Measurements from ENCODE around the gene TLE2.
A peak's percentile ranks its signal among the peaks of the same experiment; 100 is the strongest.

The TLE2 gene

DNA sequence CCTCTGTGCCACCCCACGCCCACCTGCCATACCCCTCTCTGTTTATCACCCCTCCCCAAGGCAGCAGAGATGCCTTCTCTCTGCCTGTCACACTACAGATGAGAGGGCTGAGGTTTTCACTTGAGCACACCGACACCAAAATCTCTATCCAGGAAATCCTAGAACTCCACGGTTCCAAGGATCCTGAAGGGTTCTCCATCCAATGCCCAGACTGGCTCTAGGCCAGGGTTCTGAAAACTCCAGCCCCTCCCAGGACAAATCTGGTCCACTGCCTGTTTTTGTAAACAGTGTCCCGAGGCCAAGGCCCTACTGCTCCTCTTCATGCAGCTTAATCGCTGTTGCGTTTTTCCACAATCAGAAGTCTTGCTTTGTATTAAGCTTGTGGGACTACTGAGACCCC lies 20.1 kb downstream of the TLE2 start:
- no peaks in the 10 kb centered on the region for H3K9me3 ChIP-seq (ENCODE audit: control insufficient read depth, low read length)
- no peaks in the 10 kb centered on the region for H3K79me1 ChIP-seq (replicated peaks; ENCODE audit: low read length, poor library complexity, severe bottlenecking)
- H3K27me3 ChIP-seq (ENCODE audit: control insufficient read depth in 1 of 2, insufficient read depth in 1 of 2, low read length in 2 of 2), result peaks cover 13 to 21% of the 10 kb centered on the region in 2 experiments
- H2BK5ac ChIP-seq (ENCODE audit: low read depth, low read length, poor library complexity, severe bottlenecking), result no peak overlapping the region
- no peak overlapping the region for H2AK5ac ChIP-seq (ENCODE audit: low read length, severe bottlenecking)
- H3K9ac ChIP-seq (ENCODE audit: low read length), result no peak overlapping the region
- 84% methylated on average over 6 of the region's 6 CpGs for WGBS
- no peak overlapping the region for H3K4me2 ChIP-seq (ENCODE audit: low read length, poor library complexity, severe bottlenecking)
- H3K4me3 ChIP-seq (ENCODE audit: insufficient read depth in 1 of 2, low read depth in 1 of 2, low read length in 2 of 2), result no peak overlapping the region
- H3K27ac ChIP-seq (ENCODE audit: low read length, poor library complexity, severe bottlenecking), result no peak overlapping the region
- no peak overlapping the region for H3K23ac ChIP-seq (ENCODE audit: low read length in 2 of 2)
- no peak overlapping the region for H2BK12ac ChIP-seq (ENCODE audit: low read length in 2 of 2)
- no peak overlapping the region for H4K91ac ChIP-seq (ENCODE audit: low read length)
- peaks cover 0 to 8% of the 10 kb centered on the region in 2 experiments for H3K36me3 ChIP-seq (ENCODE audit: control insufficient read depth in 1 of 2, insufficient read depth in 2 of 2, low read depth in 1 of 2, low read length in 2 of 2)
- H3K18ac ChIP-seq (ENCODE audit: low read depth in 1 of 2, low read length in 2 of 2), result no peak overlapping the region
- no peak for DNase-seq
- no peak overlapping the region for H4K8ac ChIP-seq (ENCODE audit: low read length)
- H3K4ac ChIP-seq (ENCODE audit: low read depth in 1 of 2, low read length in 2 of 2), result no peak overlapping the region
- no peak overlapping the region for H3K14ac ChIP-seq (ENCODE audit: low read length in 2 of 2)
- H3K4me1 ChIP-seq (ENCODE audit: control insufficient read depth, insufficient read depth, low read depth, low read length), result peaks cover 3% of the 10 kb centered on the region
- no peak overlapping the region for H2AFZ ChIP-seq (ENCODE audit: low read depth, low read length)
- H2BK15ac ChIP-seq (ENCODE audit: low read depth, poor library complexity, severe bottlenecking), result no peak overlapping the region
- H2BK120ac ChIP-seq (ENCODE audit: low read depth, low read length), result no peak overlapping the region

DNA sequence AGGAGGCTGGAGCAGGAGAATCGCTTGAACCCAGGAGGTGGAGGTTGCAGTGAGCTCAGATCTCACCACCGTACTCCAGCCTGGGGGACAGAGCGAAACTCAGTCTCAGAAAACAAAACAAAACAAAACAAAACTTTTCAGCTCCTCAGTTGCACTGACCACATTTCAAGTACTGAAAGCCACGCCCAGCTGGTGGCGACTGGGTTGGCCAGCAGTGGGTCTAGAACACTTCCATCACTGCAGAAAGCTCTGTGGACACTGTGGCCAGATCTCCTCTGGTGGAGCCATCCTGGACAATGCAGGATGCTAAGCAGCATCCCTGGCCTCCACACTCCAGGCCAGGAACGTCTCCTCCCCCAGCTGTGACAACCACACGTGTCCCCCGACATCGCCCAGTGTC lies 21.1 kb downstream of the TLE2 start:
- Histone ChIP-seq H3K9ac (ENCODE audit: low read length) (no peak overlapping the region), H2BK15ac (ENCODE audit: low read depth, poor library complexity, severe bottlenecking) (no peak overlapping the region), H2BK5ac (ENCODE audit: low read depth, low read length, poor library complexity, severe bottlenecking) (no peak overlapping the region), H3K27me3 (ENCODE audit: control insufficient read depth in 1 of 2, insufficient read depth in 1 of 2, low read length in 2 of 2) (peaks cover 13 to 21% of the 10 kb centered on the region in 2 experiments), H3K27ac (ENCODE audit: low read length, poor library complexity, severe bottlenecking) (no peak overlapping the region), H3K4ac (ENCODE audit: low read depth in 1 of 2, low read length in 2 of 2) (no peak overlapping the region), H3K14ac (ENCODE audit: low read length in 2 of 2) (no peak overlapping the region), H3K18ac (ENCODE audit: low read depth in 1 of 2, low read length in 2 of 2) (no peak overlapping the region), H3K4me3 (ENCODE audit: insufficient read depth in 1 of 2, low read depth in 1 of 2, low read length in 2 of 2) (no peak overlapping the region), H3K36me3 (ENCODE audit: control insufficient read depth in 1 of 2, insufficient read depth in 2 of 2, low read depth in 1 of 2, low read length in 2 of 2) (peaks cover 0 to 8% of the 10 kb centered on the region in 2 experiments), H3K4me2 (ENCODE audit: low read length, poor library complexity, severe bottlenecking) (no peak overlapping the region), H4K8ac (ENCODE audit: low read length) (no peak overlapping the region), H4K91ac (ENCODE audit: low read length) (no peak overlapping the region), H3K4me1 (ENCODE audit: control insufficient read depth, insufficient read depth, low read depth, low read length) (no peaks in the 10 kb centered on the region), H3K9me3 (ENCODE audit: control insufficient read depth, low read length) (no peaks in the 10 kb centered on the region), H2BK12ac (ENCODE audit: low read length in 2 of 2) (no peak overlapping the region), H2BK120ac (ENCODE audit: low read depth, low read length) (no peak overlapping the region), H3K79me1 (replicated peaks; ENCODE audit: low read length, poor library complexity, severe bottlenecking) (no peaks in the 10 kb centered on the region), H2AK5ac (ENCODE audit: low read length, severe bottlenecking) (no peak overlapping the region), H3K23ac (ENCODE audit: low read length in 2 of 2) (no peak overlapping the region), H2AFZ (ENCODE audit: low read depth, low read length) (peak overlapping the region; percentile 5)
- 85% methylated on average over 5 of the region's 9 CpGs for WGBS
- no peak for DNase-seq

DNA sequence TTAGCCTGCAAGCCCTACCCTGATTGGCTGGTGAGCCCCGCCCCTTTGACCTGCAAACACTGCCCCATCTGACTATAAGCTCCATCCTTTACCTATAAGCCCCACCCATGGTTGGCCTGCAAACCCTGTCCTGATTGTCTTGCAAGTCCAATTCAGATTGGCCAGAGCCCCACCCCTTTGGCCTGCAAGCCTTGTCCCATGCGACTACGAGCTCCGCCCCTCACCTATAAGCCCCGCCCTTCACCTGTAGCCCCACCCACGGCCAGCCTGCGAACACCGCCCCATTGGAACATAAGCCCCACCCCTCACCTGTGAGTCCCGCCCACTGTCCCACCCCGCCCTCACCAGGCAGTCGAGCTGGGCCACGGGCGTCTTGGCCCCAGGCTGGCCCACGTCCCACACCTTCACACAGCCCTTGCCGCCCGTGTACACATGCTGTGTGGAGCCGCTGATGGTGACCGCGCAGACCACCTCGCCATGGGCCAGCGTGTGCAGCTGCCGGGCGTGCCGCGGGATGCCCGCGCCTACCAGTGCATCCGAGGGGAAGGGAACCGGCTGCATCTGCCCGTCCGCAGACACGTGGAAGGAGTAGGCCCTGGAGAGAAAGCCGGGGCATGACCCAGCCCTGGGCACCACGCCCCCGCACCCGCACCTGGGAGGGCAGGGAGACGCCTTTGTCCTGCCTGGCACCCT lies 22.9 kb downstream of the TLE2 start:
- peak overlapping the region in 1 of 2 experiments; percentile 10 for H3K4me3 ChIP-seq (ENCODE audit: insufficient read depth in 1 of 2, low read depth in 1 of 2, low read length in 2 of 2)
- H3K9me3 ChIP-seq (ENCODE audit: control insufficient read depth, low read length), result no peaks in the 10 kb centered on the region
- no peak overlapping the region for H2BK12ac ChIP-seq (ENCODE audit: low read length in 2 of 2)
- H3K4me2 ChIP-seq (ENCODE audit: low read length, poor library complexity, severe bottlenecking), result no peak overlapping the region
- H3K9ac ChIP-seq (ENCODE audit: low read length), result no peak overlapping the region
- no peak overlapping the region for H3K23ac ChIP-seq (ENCODE audit: low read length in 2 of 2)
- peaks cover 7 to 17% of the 10 kb centered on the region in 2 experiments for H3K27me3 ChIP-seq (ENCODE audit: control insufficient read depth in 1 of 2, insufficient read depth in 1 of 2, low read length in 2 of 2)
- peaks cover 0 to 8% of the 10 kb centered on the region in 2 experiments for H3K36me3 ChIP-seq (ENCODE audit: control insufficient read depth in 1 of 2, insufficient read depth in 2 of 2, low read depth in 1 of 2, low read length in 2 of 2)
- H4K91ac ChIP-seq (ENCODE audit: low read length), result no peak overlapping the region
- no peak overlapping the region for H2BK15ac ChIP-seq (ENCODE audit: low read depth, poor library complexity, severe bottlenecking)
- H2AFZ ChIP-seq (ENCODE audit: low read depth, low read length), result no peak overlapping the region
- 81% methylated on average over 37 of the region's 37 CpGs for WGBS
- no peak for DNase-seq
- no peak overlapping the region for H4K8ac ChIP-seq (ENCODE audit: low read length)
- H3K27ac ChIP-seq (ENCODE audit: low read length, poor library complexity, severe bottlenecking), result no peak overlapping the region
- H3K4ac ChIP-seq (ENCODE audit: low read depth in 1 of 2, low read length in 2 of 2), result no peak overlapping the region
- no peaks in the 10 kb centered on the region for H3K79me1 ChIP-seq (replicated peaks; ENCODE audit: low read length, poor library complexity, severe bottlenecking)
- H3K14ac ChIP-seq (ENCODE audit: low read length in 2 of 2), result no peak overlapping the region
- H2BK5ac ChIP-seq (ENCODE audit: low read depth, low read length, poor library complexity, severe bottlenecking), result no peak overlapping the region
- H3K18ac ChIP-seq (ENCODE audit: low read depth in 1 of 2, low read length in 2 of 2), result no peak overlapping the region
- H2AK5ac ChIP-seq (ENCODE audit: low read length, severe bottlenecking), result no peak overlapping the region
- H2BK120ac ChIP-seq (ENCODE audit: low read depth, low read length), result no peak overlapping the region
- no peaks in the 10 kb centered on the region for H3K4me1 ChIP-seq (ENCODE audit: control insufficient read depth, insufficient read depth, low read depth, low read length)

DNA sequence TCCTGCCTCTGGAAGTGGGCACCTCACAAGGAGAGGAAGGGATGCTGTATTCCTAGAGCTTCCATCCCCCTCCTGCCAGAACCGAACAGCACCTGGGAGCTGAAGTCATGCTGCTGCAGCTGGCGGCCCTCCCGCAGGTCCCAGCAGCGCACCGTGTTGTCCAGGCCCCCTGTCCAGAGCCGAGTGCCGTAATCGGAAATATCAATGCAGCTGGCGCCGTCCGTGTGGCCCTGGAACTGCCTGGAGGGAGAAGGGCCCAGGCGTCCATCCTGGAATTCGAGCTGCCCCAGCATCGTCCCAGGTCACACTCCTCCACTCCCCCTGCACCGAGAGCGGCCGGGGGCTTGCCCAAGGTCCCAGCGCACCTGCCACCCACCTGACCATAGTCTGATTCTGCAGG lies 23.7 kb downstream of the TLE2 start:
- no peak overlapping the region for H2AFZ ChIP-seq (ENCODE audit: low read depth, low read length)
- H4K91ac ChIP-seq (ENCODE audit: low read length), result no peak overlapping the region
- H2BK5ac ChIP-seq (ENCODE audit: low read depth, low read length, poor library complexity, severe bottlenecking), result no peak overlapping the region
- no peak overlapping the region for H3K18ac ChIP-seq (ENCODE audit: low read depth in 1 of 2, low read length in 2 of 2)
- peak overlapping the region; percentile 19 for H4K8ac ChIP-seq (ENCODE audit: low read length)
- no peak overlapping the region for H2BK120ac ChIP-seq (ENCODE audit: low read depth, low read length)
- peaks cover 0 to 8% of the 10 kb centered on the region in 2 experiments for H3K36me3 ChIP-seq (ENCODE audit: control insufficient read depth in 1 of 2, insufficient read depth in 2 of 2, low read depth in 1 of 2, low read length in 2 of 2)
- H3K9ac ChIP-seq (ENCODE audit: low read length), result no peak overlapping the region
- no peak overlapping the region for H2AK5ac ChIP-seq (ENCODE audit: low read length, severe bottlenecking)
- peaks cover 7 to 17% of the 10 kb centered on the region in 2 experiments for H3K27me3 ChIP-seq (ENCODE audit: control insufficient read depth in 1 of 2, insufficient read depth in 1 of 2, low read length in 2 of 2)
- H3K14ac ChIP-seq (ENCODE audit: low read length in 2 of 2), result no peak overlapping the region
- DNase-seq, result no peak
- no peaks in the 10 kb centered on the region for H3K4me1 ChIP-seq (ENCODE audit: control insufficient read depth, insufficient read depth, low read depth, low read length)
- H3K79me1 ChIP-seq (replicated peaks; ENCODE audit: low read length, poor library complexity, severe bottlenecking), result no peaks in the 10 kb centered on the region
- no peak overlapping the region for H3K4me2 ChIP-seq (ENCODE audit: low read length, poor library complexity, severe bottlenecking)
- H3K4ac ChIP-seq (ENCODE audit: low read depth in 1 of 2, low read length in 2 of 2), result no peak overlapping the region
- H3K4me3 ChIP-seq (ENCODE audit: insufficient read depth in 1 of 2, low read depth in 1 of 2, low read length in 2 of 2), result no peak overlapping the region
- no peak overlapping the region for H2BK15ac ChIP-seq (ENCODE audit: low read depth, poor library complexity, severe bottlenecking)
- no peak overlapping the region for H2BK12ac ChIP-seq (ENCODE audit: low read length in 2 of 2)
- no peak overlapping the region for H3K23ac ChIP-seq (ENCODE audit: low read length in 2 of 2)
- no peaks in the 10 kb centered on the region for H3K9me3 ChIP-seq (ENCODE audit: control insufficient read depth, low read length)
- WGBS, result 92% methylated on average over 18 of the region's 18 CpGs
- H3K27ac ChIP-seq (ENCODE audit: low read length, poor library complexity, severe bottlenecking), result no peak overlapping the region
